ELR (cell line): ENCODE measurements around the gene TMED4.
"Not testable (repeated sequence)": the region's sequence is repeated elsewhere in the genome, so short reads cannot be mapped to it uniquely, and the experiment has no call there.

Source experiments
- DNase-seq: peaks from one replicate; pipeline ENCODE4 v3.0.0-alpha.2; 2015; ENCODE audit warnings: low read depth

Gene TMED4

GRCh38 chr7:44568771-44569560, 13.1 kb downstream of the TMED4 start:
- DNase-seq: no peak

DNA sequence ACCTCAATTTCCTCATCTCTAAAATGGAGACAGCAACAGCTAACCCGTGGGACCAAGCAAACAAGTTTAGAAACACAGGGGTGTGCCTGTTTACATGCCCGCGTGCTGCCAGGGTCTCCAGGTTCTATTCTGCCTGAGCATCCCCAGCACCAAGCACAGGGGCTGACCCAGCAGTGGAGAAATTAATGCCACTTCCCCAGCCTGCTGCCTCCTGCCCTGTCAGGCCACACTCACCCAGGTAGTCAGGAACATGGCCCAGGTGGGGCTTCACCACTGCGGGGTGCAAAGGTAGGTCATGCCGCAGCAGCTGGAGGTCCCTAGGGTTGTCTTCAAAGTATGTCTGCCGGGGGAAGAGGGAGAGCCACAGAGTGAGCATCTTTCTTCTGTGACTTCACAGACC, 14.1 kb downstream of the TMED4 start:
- DNase-seq: no peak

- DNase-seq: no peak
These were observed 15.4 kb downstream of the TMED4 start for GRCh38 chr7:44566680-44567079.

- no peak for DNase-seq
These were observed 16.1 kb downstream of the TMED4 start for GRCh38 chr7:44565795-44566559.

GRCh38 chr7:44565097-44565794, 16.8 kb downstream of the TMED4 start:
- DNase-seq: peak; percentile 66

- no peak for DNase-seq
These were observed 17.4 kb downstream of the TMED4 start for GRCh38 chr7:44564606-44565005.

- DNase-seq: no peak
These were observed 18.8 kb downstream of the TMED4 start for GRCh38 chr7:44563171-44563679.

DNA sequence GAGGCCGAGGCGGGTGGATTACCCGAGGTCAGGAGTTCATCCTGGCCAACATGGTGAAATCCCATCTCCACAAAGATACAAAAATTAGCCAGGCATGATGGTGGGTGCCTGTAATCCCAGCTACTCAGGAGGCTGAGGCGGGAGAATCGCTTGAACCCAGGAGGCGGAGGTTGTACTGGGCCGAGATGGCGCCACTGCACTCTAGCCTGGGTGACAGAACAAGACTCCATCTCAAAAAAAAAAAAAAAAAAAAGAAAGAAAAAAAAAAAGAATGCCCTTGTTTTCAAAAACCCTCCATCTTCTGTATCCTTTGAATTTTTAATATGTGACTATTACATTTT, 19.4 kb downstream of the TMED4 start:
- DNase-seq: not testable (repeated sequence)

- peak; percentile 81 for DNase-seq
These were observed 19.9 kb downstream of the TMED4 start for GRCh38 chr7:44561962-44562621.

DNA sequence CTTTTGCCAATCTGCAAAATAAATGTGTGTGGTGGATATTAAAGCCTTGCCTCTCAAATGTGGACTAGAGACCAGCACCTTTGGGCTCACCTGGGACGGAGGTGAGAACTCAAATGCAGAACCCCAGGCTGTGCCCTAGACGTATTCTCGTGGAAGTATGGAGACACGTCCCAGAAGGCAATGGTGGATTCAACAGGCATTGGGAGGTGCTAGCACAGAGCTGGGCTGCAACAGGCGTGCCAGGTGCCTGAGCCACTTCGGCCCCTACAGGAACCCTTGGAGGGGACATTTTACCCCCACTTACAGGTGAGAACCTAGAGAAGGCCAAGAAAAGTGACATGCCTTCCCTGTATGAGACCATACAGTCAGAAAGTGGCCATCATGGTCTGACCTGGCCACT, 20.6 kb downstream of the TMED4 start:
- DNase-seq: no peak

DNA sequence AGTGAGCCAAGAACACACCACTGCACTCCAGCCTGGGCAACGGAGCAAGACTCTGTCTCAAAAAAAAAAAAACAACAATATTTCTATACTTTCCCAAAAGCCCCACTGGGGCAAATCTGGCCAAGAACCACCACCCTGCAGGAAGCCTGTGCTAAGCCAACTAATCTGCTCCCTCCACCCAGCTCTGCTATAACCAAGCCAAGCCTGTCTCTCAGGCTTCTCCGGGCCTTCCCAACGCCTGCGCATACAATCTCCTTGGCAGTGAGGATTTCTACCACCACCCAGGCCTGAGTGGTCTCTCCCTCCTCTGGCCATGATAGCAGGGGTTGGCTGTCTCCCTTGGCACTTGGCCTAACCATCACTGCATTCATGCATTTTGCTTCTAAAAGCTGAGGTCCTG, 22.5 kb downstream of the TMED4 start:
- no peak for DNase-seq

DNA sequence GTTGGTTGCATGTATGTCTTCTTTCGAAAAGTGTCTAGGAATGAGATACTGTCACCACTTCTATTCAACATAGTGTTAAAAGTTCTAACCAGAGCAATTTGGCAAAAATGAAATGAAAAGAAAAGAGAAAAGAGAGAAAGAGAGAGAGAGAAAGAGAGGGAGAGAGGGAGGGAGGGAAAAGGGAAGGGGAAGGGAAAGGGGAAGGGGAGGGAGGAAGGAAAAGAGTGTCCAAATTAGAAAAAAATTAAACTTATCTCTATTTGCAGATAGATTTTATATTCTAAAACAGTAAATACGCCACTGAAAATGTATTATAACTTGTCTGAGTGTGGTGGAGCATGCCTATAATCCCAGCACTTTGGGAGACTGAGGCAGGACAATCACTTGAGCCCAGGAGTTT, 24.5 kb downstream of the TMED4 start:
- DNase-seq: no peak

DNA sequence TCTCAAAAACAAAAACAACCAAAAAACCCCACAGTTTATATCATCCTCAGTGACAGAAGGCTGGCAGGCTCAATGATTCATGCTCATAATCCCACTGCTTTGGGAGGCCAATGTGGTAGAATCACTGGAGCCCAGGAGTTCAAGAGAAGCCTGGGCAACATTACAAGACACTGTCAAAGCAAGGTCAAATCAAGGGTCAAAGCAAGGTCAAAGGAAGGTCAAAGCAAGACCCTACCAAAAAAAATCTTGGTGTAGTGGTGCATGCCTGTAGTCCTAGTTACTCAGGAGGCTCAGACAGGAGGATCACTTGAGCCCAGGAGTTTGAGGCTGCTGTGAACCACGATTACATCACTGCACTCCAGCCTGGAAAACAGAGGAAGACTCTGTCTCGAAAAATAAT, 26.7 kb downstream of the TMED4 start:
- no peak for DNase-seq

DNA sequence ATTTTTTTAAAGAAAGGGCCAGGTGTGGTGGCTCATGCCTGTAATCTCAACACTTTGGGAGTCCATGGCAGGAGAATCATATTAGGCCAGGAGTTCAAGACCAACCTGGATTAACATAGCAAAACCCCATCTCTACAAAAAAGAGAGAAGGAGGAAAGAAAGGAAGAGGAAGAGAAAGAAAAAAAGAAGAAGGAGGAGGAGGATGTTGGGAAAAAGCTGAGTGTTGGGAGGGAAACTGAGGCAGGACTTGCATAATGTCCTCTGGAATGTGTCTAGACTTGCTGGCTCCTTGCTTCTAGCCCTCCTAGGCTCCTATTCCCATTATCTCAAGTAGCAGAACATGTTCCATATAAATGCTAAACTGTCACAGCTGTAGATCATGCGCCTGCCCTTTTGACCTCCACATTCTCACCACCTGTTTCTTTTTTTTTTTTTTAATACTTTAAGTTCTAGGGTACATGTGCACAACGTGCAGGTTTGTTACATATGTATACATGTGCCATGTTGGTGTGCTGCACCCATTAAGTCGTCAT, 29.5 kb downstream of the TMED4 start:
- not testable (repeated sequence) for DNase-seq

- DNase-seq: no peak
These were observed 32.6 kb downstream of the TMED4 start for GRCh38 chr7:44549457-44549856.

DNA sequence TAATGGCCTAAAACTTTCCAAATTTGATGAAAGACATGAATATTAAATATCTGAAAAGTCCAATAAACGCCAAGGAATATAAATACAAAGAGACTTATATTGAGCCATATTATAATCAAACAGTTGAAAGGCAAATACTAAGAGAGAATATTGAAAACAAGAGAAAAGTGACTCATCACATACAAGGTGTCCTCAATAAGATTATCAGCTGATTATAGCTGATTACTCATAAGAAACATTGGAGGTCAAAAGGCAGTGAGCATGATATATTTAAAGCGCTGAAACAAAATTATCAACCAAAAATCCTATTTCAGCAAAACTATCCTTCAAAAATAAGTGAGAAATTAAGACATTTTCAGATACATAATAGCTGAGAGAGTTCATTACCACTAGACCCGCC, 33.1 kb downstream of the TMED4 start:
- peak; percentile 27 for DNase-seq

- peak; percentile 24 for DNase-seq
These were observed 34.3 kb downstream of the TMED4 start for GRCh38 chr7:44547536-44548231.

DNA sequence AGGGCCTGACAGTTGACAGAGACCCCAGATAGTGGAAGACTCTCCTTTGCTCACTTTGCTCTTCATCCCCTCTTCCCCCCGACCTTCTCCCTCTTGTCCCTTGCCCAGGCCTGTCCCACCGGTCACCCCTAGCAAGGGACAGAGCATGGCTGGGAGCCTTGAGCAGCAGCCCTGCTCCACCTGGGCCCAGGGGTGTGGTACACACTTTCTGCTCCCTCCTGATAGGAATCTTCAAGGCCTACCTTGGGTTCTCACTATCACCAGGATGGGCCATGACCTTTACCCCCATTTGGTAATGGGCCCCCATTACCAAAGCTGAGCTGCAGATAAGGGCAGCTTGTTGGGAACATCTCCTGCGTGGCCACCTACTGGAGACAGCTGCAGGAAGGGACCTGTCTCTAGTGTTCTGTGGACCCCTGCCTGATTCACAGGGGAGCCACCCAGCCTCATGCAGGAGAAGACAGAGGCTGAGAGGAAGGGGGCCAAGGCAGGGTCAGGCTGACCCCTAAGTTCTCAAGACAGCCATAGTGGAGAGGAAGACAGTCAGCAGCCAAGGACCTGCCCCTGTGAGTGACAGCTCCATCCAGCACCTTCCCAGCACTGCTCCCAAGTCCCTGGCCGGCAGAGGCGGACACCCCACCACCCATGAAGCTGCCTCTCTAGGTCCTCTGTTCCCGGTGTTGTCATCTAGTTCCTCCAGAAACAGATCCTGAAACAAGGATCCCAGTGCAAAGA, 40.0 kb downstream of the TMED4 start:
- no peak for DNase-seq

DNA sequence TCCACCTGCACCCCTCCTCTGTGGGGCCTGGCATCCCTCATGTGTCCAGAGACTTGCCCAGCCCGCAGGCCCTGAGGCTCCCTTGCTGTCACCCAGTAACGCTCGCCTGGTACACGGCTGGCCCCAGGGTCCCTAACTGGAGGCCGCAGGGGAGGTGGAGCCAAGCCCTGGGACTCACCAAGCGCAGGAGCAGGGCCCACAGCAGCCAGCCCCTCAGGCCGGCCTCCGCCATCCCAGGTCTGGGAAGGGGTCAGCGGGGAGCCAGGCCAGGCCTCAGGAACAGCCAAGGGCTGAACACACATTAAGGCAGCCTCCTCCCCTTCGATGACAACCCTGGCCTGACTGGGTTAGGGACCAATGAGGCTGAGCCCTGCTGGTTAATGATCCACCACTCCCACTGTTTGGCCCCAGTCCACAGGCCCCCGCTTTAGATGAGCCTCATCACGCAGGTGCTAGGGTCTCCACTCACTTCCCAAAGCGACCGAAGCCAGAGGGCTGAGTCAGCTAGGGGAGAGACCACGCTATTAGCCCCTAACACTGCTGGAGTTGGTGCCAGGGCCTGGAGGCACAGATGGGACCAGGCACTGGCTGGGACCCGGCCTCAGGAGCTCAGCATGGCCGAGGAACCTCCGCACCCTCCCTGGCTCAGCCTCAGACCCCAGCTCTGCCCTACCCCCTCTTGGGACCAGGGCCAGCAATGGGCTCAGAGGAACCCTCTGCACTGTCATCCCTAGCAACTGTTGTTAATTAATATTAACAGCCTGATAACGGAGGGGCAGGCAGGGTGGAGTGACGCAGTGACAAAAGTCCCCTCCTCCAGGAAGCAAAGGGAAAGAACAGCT, 40.8 kb downstream of the TMED4 start, which contains the start of gene NPC1L1:
TSS of gene NPC1L1 (minus strand) at position 303 of the 842 bp plus-strand sequence. CDS start at position 232, 71 bp downstream.
- no peak for DNase-seq
